Neural cell (in vitro differentiated cells): Measurements from ENCODE around the gene CHPF2.

Source experiments
- MXI1 ChIP-seq: fragments of 450-650 bp; conservative IDR thresholded peaks from 2 replicates; pipeline ENCODE4 v1.6.1; 2014; ENCODE audit warnings: antibody characterized with exemption, mild to moderate bottlenecking; ENCODE audit not compliant: poor library complexity, severe bottlenecking
- RAD21 ChIP-seq: fragments of 450-650 bp; conservative IDR thresholded peaks from 2 replicates; pipeline ENCODE4 v1.6.1; 2014; ENCODE audit warnings: antibody characterized with exemption, mild to moderate bottlenecking, moderate library complexity

- TF ChIP-seq MXI1 (no peak), RAD21 (no peak)
Observed at GRCh38 chr7:151257990-151258389, 25.7 kb downstream of the CHPF2 start.
